ENCODE results near the gene ART5.
"Not testable (repeated sequence)": the region's sequence is repeated elsewhere in the genome, so short reads cannot be mapped to it uniquely, and the experiment has no call there.

The ART5 gene

GRCh38 chr11:3590193-3590592 is 51.6 kb downstream of the ART5 start:
- DNase-seq (ENCODE audit: low read depth, low spot score): peak; percentile 10
- not testable (repeated sequence) for H3K4me3 ChIP-seq (ENCODE audit: low read length)

GRCh38 chr11:3588776-3589175 is 53.0 kb downstream of the ART5 start:
- not testable (repeated sequence) for H3K4me3 ChIP-seq (ENCODE audit: low read length); DNase-seq (ENCODE audit: low read depth, low spot score)
